HFF-Myc (cell line): ENCODE results near the gene GSAP.

Experiments used
- DNase-seq: peaks from one replicate; pipeline ENCODE4 v3.0.0-alpha.2; 2011; ENCODE audit warnings: low read depth; ENCODE audit errors: extremely low read depth
- H3K4me3 ChIP-seq: replicated peaks from 2 replicates; pipeline ENCODE4 v1.5.1; 2011; ENCODE audit warnings: low read depth, mild to moderate bottlenecking, control low read depth, low read length
- CTCF ChIP-seq: IDR thresholded peaks from 2 replicates; pipeline ENCODE4 v1.5.1; 2012; ENCODE audit warnings: mild to moderate bottlenecking, low read depth, low read length, control low read depth; ENCODE audit errors: missing control alignments

The GSAP gene

DNA sequence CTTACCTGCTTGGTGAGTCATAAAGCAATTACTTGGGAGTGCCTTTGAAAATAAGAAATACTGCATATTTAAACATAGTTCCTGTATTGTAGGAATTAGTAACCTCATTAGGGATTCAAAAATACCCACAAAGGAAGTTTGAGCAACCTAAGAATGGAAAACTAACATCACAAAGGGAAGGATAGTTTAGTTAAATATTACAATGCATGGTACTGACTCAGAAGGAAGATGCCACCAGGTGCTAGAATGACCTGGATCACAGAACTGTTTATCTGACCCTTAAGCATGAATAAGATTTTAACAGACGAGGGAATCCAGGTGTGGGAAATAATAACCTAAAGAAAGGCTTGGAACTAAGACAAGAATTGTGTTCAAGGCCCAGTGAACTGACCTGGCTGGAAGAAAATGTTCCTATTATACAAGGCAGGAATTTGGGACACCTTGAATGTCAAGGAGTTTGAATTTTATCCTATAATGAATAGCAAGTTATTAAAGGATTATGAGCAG is 106.4 kb downstream of the GSAP start:
- H3K4me3 ChIP-seq: no peak overlapping the region
- TF ChIP-seq CTCF: no peak
- DNase-seq: no peak

DNA sequence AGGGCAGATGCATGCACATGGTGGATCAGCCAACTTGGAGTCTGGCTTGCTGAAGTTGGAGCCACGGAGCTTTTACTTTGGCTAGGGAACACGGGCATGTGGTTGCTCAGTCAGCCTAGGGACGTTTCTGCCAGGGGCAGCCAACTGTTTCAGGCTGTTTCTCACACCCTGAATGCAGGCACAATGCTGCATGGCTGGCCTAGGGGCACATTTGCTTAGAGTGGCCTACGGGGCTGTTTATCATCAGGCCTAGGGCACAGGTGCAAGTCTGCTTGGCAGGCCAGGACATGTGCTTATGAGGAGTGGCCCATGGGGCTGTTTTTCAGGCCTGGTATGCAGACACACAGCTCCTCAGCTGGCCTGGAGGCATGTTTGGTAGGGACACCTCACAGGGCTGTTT is 107.4 kb downstream of the GSAP start:
- no peak for TF ChIP-seq CTCF
- no peak overlapping the region for H3K4me3 ChIP-seq
- DNase-seq: no peak

GRCh38 chr7:77306231-77307067 is 109.7 kb downstream of the GSAP start:
- no peak for TF ChIP-seq CTCF
- H3K4me3 ChIP-seq: no peak overlapping the region
- no peak for DNase-seq

- no peak overlapping the region for H3K4me3 ChIP-seq
- no peak for DNase-seq
- TF ChIP-seq CTCF: no peak
Measured at GRCh38 chr7:77295549-77295948, 120.6 kb downstream of the GSAP start.

DNA sequence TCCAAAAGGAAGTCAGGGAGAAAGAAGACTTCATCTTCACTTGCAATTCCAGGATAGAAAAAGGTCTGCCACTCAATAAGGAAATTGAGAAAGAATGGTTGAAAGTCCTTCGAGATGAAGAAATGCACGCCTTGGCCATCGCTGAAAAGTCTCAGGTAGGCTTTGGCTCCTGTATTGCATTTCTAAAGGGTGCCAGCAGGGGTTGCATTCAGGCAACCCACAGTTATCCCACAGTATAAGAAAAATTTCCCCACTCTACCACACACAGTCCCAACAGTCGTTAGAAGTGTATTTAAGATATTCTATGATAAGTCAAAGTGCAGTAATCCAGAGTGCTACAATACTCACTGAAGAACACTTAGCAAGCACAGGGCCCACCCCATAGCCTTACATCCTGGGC is 123.1 kb downstream of the GSAP start:
- no peak for TF ChIP-seq CTCF

DNA sequence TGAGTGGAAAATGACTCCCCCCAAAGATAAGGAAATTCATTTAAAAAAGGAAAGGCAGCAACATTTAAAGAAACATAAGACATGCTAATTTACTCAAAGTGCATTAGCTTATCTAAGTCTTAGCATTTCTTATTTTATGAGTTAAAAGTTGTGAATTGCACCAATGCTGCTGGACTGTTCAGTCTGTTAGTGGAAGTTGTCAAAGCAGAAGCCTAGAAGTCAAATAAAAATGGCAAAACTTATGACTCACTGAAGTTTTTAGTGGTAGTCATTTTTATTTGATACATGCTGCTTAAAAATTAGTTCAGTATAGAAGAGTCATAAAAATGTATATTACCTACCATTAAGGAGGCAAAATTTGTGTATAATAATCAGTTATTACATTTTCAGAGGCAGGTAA is 125.7 kb downstream of the GSAP start:
- TF ChIP-seq CTCF: no peak
- no peak overlapping the region for H3K4me3 ChIP-seq
- DNase-seq: no peak

More for the DNA sequence above, 123.1 kb downstream of the GSAP start:
- no peak overlapping the region for H3K4me3 ChIP-seq
- no peak for DNase-seq
